Ectodermal cell (in vitro differentiated cells): ENCODE measurements around the gene OTUD7B.

Experiments used
- H3K27ac ChIP-seq: 2 replicates; pipeline ENCODE4 v1.7.0; 2013; ENCODE audit warnings: mild to moderate bottlenecking, low read depth, low read length; ENCODE audit not compliant: insufficient read depth, poor library complexity, severe bottlenecking
- H3K27me3 ChIP-seq: 2 replicates; pipeline ENCODE4 v1.7.0; 2013; ENCODE audit warnings: mild to moderate bottlenecking, low read length; ENCODE audit not compliant: insufficient read depth, control insufficient read depth, poor library complexity, severe bottlenecking
- H3K36me3 ChIP-seq: one replicate; pipeline ENCODE4 v1.7.0; 2013; ENCODE audit warnings: low read length; ENCODE audit not compliant: control insufficient read depth, insufficient read depth
- H3K4me1 ChIP-seq: one replicate; pipeline ENCODE4 v1.7.0; 2013; ENCODE audit warnings: low read length; ENCODE audit not compliant: control insufficient read depth, insufficient read depth
- H3K4me3 ChIP-seq: 2 replicates; pipeline ENCODE4 v1.7.0; 2013; ENCODE audit warnings: low read depth, low read length, control low read depth; ENCODE audit not compliant: insufficient read depth
- H3K9me3 ChIP-seq: 2 replicates; pipeline ENCODE4 v1.7.0; 2013; ENCODE audit warnings: mild to moderate bottlenecking, low read length, moderate library complexity; ENCODE audit not compliant: control insufficient read depth
- WGBS, 2 experiments: methylation state at CpG; one replicate each; pipeline ENCODE4 v1.1.7; 2013; ENCODE audit warnings: missing lambda C conversion rate in 2 of 2; 5-methylcytosine and 5-hydroxymethylcytosine counted together

OTUD7B gene

DNA sequence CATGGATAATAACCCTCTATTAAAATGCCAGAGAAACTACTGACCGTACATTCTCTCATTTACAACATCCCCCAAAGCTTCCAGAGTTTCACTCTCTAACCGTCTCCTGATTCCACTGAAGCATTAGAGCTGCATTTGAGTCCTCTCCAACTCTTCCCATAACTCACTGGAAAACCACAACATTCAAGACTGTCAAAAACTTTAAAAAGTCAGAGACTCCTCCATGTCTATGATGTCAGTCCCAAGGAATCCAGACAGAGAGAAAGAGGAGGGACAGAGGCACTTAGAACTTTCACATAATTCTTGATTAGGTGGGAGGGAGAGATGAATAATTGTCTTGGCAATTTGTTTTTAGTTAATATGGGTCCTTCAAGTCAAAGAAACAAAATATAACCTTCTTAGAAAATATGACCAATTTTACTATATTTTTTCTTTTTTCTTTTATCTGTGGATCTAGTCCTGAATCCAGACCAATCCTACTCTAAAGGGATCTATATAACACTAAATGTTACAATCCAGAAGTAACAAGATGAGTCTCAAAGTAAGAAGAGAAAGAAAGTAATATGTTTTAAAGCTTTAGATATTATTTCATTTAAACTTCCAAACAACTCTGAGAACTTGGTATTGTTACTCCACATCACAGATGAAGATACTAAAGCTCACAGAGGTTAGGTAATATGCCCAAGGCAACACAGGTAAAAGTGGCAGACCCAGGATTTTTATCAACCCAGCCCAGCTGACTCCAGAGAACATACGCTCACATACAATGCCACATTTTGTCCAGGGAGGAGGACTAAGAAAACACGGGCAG, 23.8 kb downstream of the OTUD7B start:
- no peaks in the 10 kb centered on the region for H3K27me3 ChIP-seq
- 91 to 93% methylated on average over 4 of the region's 4 CpGs for WGBS, 2 experiments
- no peaks in the 10 kb centered on the region for H3K36me3 ChIP-seq
- H3K27ac ChIP-seq = no peak overlapping the region
- H3K9me3 ChIP-seq = no peaks in the 10 kb centered on the region
- H3K4me3 ChIP-seq = no peak overlapping the region
- H3K4me1 ChIP-seq = no peaks in the 10 kb centered on the region

DNA sequence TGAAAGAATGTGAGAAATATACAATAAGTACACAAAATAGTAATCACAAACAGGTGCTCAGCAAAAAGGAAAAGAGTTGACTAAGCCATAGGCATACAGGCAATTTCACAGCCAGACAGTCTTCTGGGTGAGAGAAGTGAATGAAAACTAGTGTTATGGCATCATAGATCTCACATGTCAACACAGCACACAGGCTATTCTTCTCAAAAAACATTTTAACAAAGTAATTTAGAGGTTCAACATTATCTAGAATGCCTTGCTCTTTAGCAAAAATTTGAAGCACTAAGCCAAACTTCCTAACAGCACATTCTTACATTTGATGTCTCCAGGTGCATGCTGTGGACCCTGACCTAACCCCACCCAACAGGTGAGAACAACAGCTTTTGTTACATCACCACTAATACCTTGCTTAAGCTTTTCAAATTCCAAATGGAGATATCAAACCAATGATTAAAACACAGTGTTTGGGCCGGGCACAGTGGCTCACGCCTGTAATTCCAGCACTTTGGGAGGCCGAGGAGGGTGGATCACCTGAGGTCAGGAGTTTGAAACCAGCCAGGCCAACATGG, 30.5 kb downstream of the OTUD7B start:
- Histone ChIP-seq H3K36me3 (peaks cover 8% of the 10 kb centered on the region), H3K4me1 (no peaks in the 10 kb centered on the region), H3K27ac (no peak overlapping the region), H3K9me3 (no peaks in the 10 kb centered on the region), H3K4me3 (no peak overlapping the region), H3K27me3 (no peaks in the 10 kb centered on the region)
- WGBS, 2 experiments = 93 to 96% methylated on average over 3 of the region's 3 CpGs

DNA sequence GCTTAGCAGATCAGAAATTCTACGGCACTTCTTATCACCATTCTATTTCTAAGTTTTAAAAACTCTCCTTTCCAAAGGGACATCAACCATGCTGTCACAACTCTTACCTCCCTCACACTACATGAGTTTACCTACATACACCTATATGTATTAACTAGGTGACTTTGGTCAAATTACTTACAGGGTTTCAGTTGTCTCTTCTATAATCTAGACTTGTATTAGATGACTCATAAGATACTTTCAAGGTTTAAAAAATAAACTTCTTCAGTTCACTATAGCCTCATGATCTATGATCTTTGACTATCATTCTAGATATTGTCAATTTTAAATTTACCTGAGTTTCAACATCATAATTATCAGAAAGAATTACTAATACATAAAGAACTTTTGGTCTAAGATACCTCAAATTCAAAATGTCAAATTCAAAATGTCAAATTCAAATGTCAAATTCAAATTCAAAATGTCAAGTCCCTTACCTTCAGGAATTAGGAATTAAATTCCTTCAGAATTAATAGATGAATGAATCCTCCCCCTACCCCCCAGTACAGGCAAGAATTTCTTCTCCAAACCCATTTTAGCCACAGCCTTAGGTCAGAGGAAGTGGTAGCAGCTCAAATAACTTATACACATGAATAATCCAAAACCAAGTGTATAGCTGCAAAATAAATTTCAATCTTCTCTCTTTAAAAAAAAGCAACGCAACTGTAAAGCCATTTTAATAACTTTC, 31.1 kb downstream of the OTUD7B start:
- Histone ChIP-seq H3K4me3 (no peak overlapping the region), H3K9me3 (no peaks in the 10 kb centered on the region), H3K4me1 (no peaks in the 10 kb centered on the region), H3K27me3 (no peaks in the 10 kb centered on the region), H3K36me3 (peaks cover 12% of the 10 kb centered on the region), H3K27ac (no peak overlapping the region)
- 98 to 100% methylated on average over 1 of the region's 2 CpGs for WGBS, 2 experiments

DNA sequence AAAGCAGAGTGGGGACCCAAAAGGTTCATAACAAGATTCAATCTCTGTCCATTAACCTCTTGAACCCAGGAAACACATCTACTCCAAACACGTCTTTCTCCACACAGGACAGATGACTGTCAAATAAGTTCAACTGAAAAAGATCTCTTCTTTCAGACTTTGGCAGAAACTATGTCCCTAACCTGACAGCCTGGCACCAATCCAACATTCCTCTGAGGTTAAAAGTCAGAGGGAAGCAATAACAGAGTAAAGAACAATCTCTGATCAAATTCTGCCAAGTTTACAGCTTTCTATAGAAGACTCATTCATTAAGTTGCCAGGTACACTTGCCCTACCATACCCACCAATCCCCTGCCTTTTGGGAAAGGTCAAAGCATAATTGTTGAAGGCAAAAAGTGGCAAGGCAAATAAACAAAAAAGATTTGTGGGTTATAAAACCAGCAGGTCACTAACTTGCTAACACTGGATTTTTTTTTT, 31.9 kb downstream of the OTUD7B start:
- no peaks in the 10 kb centered on the region for H3K4me1 ChIP-seq
- no peak overlapping the region for H3K27ac ChIP-seq
- no peaks in the 10 kb centered on the region for H3K9me3 ChIP-seq
- WGBS, 2 experiments = 94 to 96% methylated on average over 1 of the region's 1 CpG
- H3K27me3 ChIP-seq = no peaks in the 10 kb centered on the region
- no peak overlapping the region for H3K4me3 ChIP-seq
- peaks cover 12% of the 10 kb centered on the region for H3K36me3 ChIP-seq

DNA sequence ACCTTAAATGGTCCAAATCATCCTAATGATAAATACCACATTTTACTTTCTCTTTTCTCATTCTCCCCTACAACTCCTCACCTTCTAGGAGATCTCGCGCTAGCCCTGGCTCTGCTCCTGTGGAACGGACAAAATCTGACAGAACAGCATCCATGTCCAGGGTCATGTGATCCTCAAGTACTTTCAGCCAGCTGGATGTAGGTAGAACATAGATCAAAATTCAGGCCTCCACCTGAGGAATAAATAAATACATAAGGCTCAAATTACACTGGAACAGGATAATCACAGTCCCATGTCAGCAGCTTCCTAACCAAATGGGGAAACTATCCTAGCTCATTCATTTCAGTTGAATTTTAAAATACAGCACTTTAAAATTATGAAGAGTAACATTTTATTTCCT, 33.2 kb downstream of the OTUD7B start:
- WGBS, 2 experiments = 98 to 100% methylated on average over 3 of the region's 3 CpGs
- no peaks in the 10 kb centered on the region for H3K27me3 ChIP-seq
- no peak overlapping the region for H3K4me3 ChIP-seq
- peaks cover 12% of the 10 kb centered on the region for H3K36me3 ChIP-seq
- H3K27ac ChIP-seq = no peak overlapping the region
- no peaks in the 10 kb centered on the region for H3K9me3 ChIP-seq
- no peaks in the 10 kb centered on the region for H3K4me1 ChIP-seq

DNA sequence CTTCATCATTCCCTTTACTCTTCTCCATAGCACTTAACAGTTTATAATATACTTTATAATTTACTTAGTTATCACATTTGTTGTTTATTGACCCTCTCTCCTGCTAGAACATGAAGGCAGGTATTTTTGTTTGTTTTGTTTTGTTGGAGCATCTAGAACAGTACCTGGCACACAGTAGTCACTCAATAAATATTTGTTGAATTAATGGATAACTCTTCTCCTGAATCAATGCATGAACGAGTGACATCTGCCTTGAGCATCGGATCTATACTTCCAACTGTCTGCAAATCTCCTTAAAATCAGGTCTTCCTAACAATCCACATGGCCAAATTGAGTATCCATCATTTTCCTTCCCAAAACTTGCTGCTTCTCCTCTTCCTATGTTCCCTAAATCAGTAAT, 38.0 kb downstream of the OTUD7B start:
- 89 to 95% methylated on average over 2 of the region's 2 CpGs for WGBS, 2 experiments
- no peak overlapping the region for H3K4me3 ChIP-seq
- no peaks in the 10 kb centered on the region for H3K4me1 ChIP-seq
- no peaks in the 10 kb centered on the region for H3K27me3 ChIP-seq
- H3K36me3 ChIP-seq = peaks cover 18% of the 10 kb centered on the region
- no peak overlapping the region for H3K27ac ChIP-seq
- H3K9me3 ChIP-seq = no peaks in the 10 kb centered on the region

DNA sequence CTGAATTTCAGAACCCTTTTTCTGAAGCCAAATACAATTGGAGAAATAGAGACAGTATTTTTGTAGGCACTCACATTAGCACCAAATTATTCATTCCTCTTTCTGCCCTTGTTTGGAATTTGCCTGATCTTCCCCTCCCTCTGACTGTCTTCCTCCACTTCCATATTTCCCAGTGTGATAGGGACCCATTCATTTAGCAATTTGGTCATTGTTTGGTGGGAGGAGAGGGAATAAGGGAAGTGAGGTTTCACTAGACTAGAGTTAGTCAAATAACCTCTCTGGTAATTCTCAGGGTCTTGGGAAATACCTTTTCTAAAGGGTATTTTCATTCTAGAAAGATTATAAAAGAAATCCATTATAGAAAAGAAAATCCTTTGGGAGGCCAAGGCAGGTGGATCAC, 42.9 kb downstream of the OTUD7B start:
- Histone ChIP-seq H3K9me3 (no peaks in the 10 kb centered on the region), H3K4me3 (no peak overlapping the region), H3K4me1 (no peaks in the 10 kb centered on the region), H3K27me3 (no peaks in the 10 kb centered on the region), H3K36me3 (peaks cover 25% of the 10 kb centered on the region), H3K27ac (no peak overlapping the region)

DNA sequence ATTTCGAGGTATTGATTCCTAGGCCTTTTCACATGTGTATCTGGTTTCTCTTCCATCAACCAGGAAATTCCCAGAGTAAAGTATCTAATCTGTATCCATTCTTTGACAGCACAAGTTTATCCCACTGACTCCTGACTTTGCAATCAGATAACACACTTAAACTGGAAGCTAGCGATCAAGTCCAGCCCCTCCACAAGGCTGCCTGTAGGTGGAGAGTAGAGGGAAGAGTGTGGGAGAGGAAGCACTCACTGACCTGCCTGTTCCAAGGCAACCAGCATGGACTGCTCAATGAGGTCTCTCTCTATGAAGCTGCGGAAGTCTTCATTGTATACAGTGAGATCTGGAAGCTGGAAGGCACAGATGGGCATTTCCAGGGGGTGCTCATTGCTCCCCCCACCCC, 43.5 kb downstream of the OTUD7B start:
- no peak overlapping the region for H3K4me3 ChIP-seq
- H3K27ac ChIP-seq = no peak overlapping the region
- 94 to 95% methylated on average over 3 of the region's 3 CpGs for WGBS, 2 experiments
- H3K9me3 ChIP-seq = no peaks in the 10 kb centered on the region
- peaks cover 25% of the 10 kb centered on the region for H3K36me3 ChIP-seq
- H3K27me3 ChIP-seq = no peaks in the 10 kb centered on the region
- no peaks in the 10 kb centered on the region for H3K4me1 ChIP-seq

DNA sequence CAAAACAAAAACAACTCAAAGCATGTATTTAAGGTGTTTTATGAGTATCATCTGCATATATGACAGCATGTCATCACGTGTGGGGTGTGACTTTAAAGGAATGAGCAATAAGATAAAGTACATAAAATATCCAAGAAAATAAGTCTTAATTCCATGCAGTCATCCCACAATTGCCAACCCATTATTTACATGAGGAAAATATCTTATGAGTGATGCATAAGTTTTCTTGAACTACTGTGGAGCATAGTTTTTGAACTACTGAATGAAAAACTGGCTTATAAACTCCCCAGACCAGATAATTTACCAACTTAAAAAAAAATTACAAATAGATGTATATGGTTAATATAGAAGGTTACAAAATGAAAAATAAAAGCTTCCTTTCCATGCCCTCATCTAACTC, 44.1 kb downstream of the OTUD7B start:
- Histone ChIP-seq H3K9me3 (no peaks in the 10 kb centered on the region), H3K27ac (no peak overlapping the region), H3K4me1 (no peaks in the 10 kb centered on the region), H3K36me3 (peaks cover 25% of the 10 kb centered on the region), H3K27me3 (no peaks in the 10 kb centered on the region), H3K4me3 (no peak overlapping the region)
- no CpG with 5 or more reads among the region's 1 CpG for WGBS, 2 experiments

DNA sequence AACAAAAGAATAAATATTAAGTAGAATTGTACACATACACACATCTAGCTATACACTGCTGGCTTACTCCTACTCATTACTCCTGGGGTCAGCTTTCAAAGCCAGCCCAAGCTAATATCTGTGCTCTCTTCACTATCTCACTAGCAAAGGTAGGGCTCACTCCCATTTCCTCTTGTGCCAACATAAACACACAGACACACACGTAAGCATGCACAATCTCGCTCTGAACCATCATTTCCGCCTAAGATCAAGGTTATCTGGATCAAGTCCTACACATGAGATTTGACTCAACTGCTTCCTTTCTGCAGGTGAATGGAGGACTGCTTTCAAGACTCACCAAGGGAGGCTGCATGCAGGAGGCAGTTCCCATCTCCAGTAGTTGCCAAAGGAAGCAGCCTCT, 45.1 kb downstream of the OTUD7B start:
- 95 to 97% methylated on average over 3 of the region's 3 CpGs for WGBS, 2 experiments
- no peak overlapping the region for H3K27ac ChIP-seq
- H3K4me1 ChIP-seq = no peaks in the 10 kb centered on the region
- H3K36me3 ChIP-seq = peaks cover 24% of the 10 kb centered on the region
- H3K4me3 ChIP-seq = no peak overlapping the region
- H3K27me3 ChIP-seq = no peaks in the 10 kb centered on the region
- no peaks in the 10 kb centered on the region for H3K9me3 ChIP-seq
